Activated CD4-positive, alpha-beta T cell treated with anti-CD3 and anti-CD28 coated beads for 48 hours (primary cell): Measurements from ENCODE around the gene POU2F1.
"Not testable (repeated sequence)": the region's sequence is repeated elsewhere in the genome, so short reads cannot be mapped to it uniquely, and the experiment has no call there.

Source experiments
- DNase-seq: peaks from one replicate; pipeline ENCODE4 v3.0.0-alpha.2; 2020

Gene POU2F1

GRCh38 chr1:167276969-167277368 lies 56.3 kb downstream of the POU2F1 start:
- DNase-seq = no peak

GRCh38 chr1:167278497-167278896 lies 57.8 kb downstream of the POU2F1 start:
- no peak for DNase-seq

- DNase-seq = no peak
These were observed 60.2 kb downstream of the POU2F1 start for GRCh38 chr1:167280912-167281311.

- DNase-seq = no peak
These were observed 67.8 kb downstream of the POU2F1 start for GRCh38 chr1:167288390-167289074.

- no peak for DNase-seq
These were observed 68.4 kb downstream of the POU2F1 start for GRCh38 chr1:167289075-167289442.

GRCh38 chr1:167289966-167290365 lies 69.3 kb downstream of the POU2F1 start:
- DNase-seq = no peak

GRCh38 chr1:167291539-167292185 lies 71.0 kb downstream of the POU2F1 start:
- DNase-seq = no peak

GRCh38 chr1:167292216-167292615 lies 71.5 kb downstream of the POU2F1 start:
- no peak for DNase-seq

GRCh38 chr1:167293057-167293456 lies 72.4 kb downstream of the POU2F1 start:
- no peak for DNase-seq

GRCh38 chr1:167294528-167294927 lies 73.8 kb downstream of the POU2F1 start:
- DNase-seq = no peak

GRCh38 chr1:167297222-167298214 lies 76.8 kb downstream of the POU2F1 start:
- no peak for DNase-seq

GRCh38 chr1:167298325-167298724 lies 77.6 kb downstream of the POU2F1 start:
- DNase-seq = no peak

- no peak for DNase-seq
These were observed 80.7 kb downstream of the POU2F1 start for GRCh38 chr1:167301355-167301754.

- no peak for DNase-seq
These were observed 83.5 kb downstream of the POU2F1 start for GRCh38 chr1:167304165-167304564.

GRCh38 chr1:167305059-167305705 lies 84.5 kb downstream of the POU2F1 start:
- no peak for DNase-seq

- no peak for DNase-seq
These were observed 85.1 kb downstream of the POU2F1 start for GRCh38 chr1:167305706-167306277.

GRCh38 chr1:167310732-167311131 lies 90.0 kb downstream of the POU2F1 start:
- no peak for DNase-seq

- no peak for DNase-seq
These were observed 92.2 kb downstream of the POU2F1 start for GRCh38 chr1:167312871-167313270.

- DNase-seq = no peak
These were observed 94.0 kb downstream of the POU2F1 start for GRCh38 chr1:167314671-167315070.

- no peak for DNase-seq
These were observed 96.8 kb downstream of the POU2F1 start for GRCh38 chr1:167317463-167317862.

GRCh38 chr1:167319206-167319605 lies 98.5 kb downstream of the POU2F1 start:
- not testable (repeated sequence) for DNase-seq

- DNase-seq = no peak
These were observed 101.8 kb downstream of the POU2F1 start for GRCh38 chr1:167322483-167322882.

- DNase-seq = no peak
These were observed 104.5 kb downstream of the POU2F1 start for GRCh38 chr1:167325151-167325550.
